Measurements from ENCODE around the gene ZNF407.

DNA sequence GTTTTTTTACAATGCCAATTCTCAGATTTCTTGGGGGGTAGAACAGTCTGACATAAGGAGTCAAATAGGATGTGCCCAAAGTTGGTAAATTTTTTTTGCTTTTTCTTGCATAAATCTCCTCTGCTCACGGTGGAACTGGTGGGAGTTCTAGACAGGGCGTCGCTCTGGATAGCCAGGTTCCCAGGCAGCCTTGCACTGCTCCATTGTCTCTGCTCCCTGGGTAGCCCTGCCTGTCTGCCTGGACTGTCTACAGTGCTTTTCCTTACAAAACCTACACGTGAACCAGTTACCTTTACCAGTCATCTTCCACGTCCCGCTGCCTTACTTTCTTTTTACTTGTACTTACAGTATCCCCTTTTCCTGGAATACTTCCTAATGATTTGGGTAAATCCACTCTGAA, 117.1 kb downstream of the ZNF407 start:
- no peak for TF ChIP-seq EZH2 (IDR thresholded peaks at IDR 0.05; ENCODE audit: borderline replicate concordance, low read length)
- TF ChIP-seq, protein P1, sequence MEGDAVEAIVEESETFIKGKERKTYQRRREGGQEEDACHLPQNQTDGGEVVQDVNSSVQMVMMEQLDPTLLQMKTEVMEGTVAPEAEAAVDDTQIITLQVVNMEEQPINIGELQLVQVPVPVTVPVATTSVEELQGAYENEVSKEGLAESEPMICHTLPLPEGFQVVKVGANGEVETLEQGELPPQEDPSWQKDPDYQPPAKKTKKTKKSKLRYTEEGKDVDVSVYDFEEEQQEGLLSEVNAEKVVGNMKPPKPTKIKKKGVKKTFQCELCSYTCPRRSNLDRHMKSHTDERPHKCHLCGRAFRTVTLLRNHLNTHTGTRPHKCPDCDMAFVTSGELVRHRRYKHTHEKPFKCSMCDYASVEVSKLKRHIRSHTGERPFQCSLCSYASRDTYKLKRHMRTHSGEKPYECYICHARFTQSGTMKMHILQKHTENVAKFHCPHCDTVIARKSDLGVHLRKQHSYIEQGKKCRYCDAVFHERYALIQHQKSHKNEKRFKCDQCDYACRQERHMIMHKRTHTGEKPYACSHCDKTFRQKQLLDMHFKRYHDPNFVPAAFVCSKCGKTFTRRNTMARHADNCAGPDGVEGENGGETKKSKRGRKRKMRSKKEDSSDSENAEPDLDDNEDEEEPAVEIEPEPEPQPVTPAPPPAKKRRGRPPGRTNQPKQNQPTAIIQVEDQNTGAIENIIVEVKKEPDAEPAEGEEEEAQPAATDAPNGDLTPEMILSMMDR (conservative IDR thresholded peaks at IDR 0.05 in 1 of 2, IDR thresholded peaks at IDR 0.05 in 1 of 2; ENCODE audit: extremely low read depth in 1 of 2, insufficient read depth in 1 of 2, low read depth in 1 of 2, low read length in 2 of 2) = no peak
